Suprapubic skin (tissue), 4 donors: ENCODE results near the gene TTK.

Experiments
- CTCF ChIP-seq, 2 donors: fragments of 200-600 bp in 1 of 2; fragments of 450-650 bp in 1 of 2; sonication (generic) in 1 of 2; IDR thresholded peaks; one replicate each; pipeline ENCODE4 v1.5.1; 2016 to 2019; ENCODE audit warnings: antibody characterized with exemption in 2 of 2, mild to moderate bottlenecking in 1 of 2, moderate library complexity in 1 of 2
- EP300 ChIP-seq: sonication (generic); formaldehyde crosslinking; IDR thresholded peaks from one replicate; pipeline ENCODE4 v1.6.1; 2017; ENCODE audit warnings: antibody characterized with exemption
- POLR2A ChIP-seq, 2 donors: fragments of 450-650 bp; IDR thresholded peaks; one replicate each; pipeline ENCODE4 v1.6.1; 2017; ENCODE audit warnings: antibody characterized with exemption in 2 of 2, mild to moderate bottlenecking in 2 of 2, moderate library complexity in 2 of 2
- POLR2AphosphoS5 ChIP-seq, 3 donors: sonication (generic); formaldehyde crosslinking; IDR thresholded peaks; one replicate each; pipeline ENCODE4 v1.6.1; 2017; ENCODE audit warnings: antibody characterized with exemption in 3 of 3

GRCh38 chr6:80003826-80004172, 650 bp upstream of the TTK start:
- TF ChIP-seq CTCF (IDR thresholded peaks at IDR 0.05) (no peak), EP300 (no peak), POLR2A (IDR thresholded peaks at IDR 0.05) (no peak), POLR2AphosphoS5 (IDR thresholded peaks at IDR 0.05) (no peak)
